ENCODE data around the gene SSTR1.

SSTR1 gene

DNA sequence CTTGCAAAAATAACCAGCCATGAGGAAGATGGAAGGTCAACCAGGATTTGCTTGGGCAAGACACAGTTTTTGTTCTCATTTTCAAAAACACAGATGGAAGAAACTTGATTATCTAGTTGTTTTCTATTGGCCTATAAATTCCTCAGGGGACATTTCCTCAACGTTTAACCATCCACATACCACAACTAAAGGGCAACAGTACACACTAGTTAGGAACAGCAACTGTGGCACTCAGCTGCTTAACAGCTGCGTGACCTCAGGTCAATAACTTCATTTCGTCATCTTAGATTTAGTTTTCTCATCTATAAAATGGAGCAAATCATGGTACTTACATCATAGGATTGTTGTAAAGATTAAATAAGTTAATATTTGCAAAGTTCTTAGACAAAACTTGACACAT is 18.7 kb downstream of the SSTR1 start:
- no peak overlapping the region for H3K4me3 ChIP-seq (ENCODE audit: low read depth, low read length)
- H3K79me2 ChIP-seq, result no peaks in the 10 kb centered on the region
- H2AFZ ChIP-seq, result no peak overlapping the region
- no peaks in the 10 kb centered on the region for H3K27me3 ChIP-seq (ENCODE audit: control insufficient read depth, insufficient read depth, low read length)
- no peak overlapping the region for H3K27ac ChIP-seq
- H3K9ac ChIP-seq, result no peak overlapping the region
- no peaks in the 10 kb centered on the region for H3K9me3 ChIP-seq (ENCODE audit: control insufficient read depth, low read length)
- no peaks in the 10 kb centered on the region for H3K36me3 ChIP-seq (ENCODE audit: control insufficient read depth, insufficient read depth, low read length)
- H3K4me1 ChIP-seq, result no peaks in the 10 kb centered on the region
- TF ChIP-seq, protein P1, sequence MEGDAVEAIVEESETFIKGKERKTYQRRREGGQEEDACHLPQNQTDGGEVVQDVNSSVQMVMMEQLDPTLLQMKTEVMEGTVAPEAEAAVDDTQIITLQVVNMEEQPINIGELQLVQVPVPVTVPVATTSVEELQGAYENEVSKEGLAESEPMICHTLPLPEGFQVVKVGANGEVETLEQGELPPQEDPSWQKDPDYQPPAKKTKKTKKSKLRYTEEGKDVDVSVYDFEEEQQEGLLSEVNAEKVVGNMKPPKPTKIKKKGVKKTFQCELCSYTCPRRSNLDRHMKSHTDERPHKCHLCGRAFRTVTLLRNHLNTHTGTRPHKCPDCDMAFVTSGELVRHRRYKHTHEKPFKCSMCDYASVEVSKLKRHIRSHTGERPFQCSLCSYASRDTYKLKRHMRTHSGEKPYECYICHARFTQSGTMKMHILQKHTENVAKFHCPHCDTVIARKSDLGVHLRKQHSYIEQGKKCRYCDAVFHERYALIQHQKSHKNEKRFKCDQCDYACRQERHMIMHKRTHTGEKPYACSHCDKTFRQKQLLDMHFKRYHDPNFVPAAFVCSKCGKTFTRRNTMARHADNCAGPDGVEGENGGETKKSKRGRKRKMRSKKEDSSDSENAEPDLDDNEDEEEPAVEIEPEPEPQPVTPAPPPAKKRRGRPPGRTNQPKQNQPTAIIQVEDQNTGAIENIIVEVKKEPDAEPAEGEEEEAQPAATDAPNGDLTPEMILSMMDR (IDR thresholded peaks at IDR 0.05), result no peak
- H3K4me2 ChIP-seq (ENCODE audit: low read length), result no peak overlapping the region

DNA sequence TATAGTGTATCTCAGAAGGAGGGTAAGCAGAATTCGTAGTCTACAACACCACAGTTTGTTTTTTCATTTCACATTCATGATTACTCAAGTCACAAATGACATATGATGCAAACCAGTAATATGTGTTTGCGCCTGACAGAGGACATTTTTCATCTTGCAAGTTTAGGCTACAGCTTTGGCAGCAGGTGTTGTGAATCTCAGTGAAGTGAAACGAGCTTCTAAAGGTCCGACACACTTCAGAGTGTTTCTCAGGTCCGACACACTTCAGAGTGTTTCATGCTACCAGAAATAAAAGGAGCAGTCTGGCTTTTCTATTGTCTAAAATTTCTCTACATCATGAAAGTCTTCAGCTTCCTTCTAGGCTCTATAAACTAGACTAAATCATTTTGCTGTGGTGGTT is 25.5 kb downstream of the SSTR1 start:
- Histone ChIP-seq H3K9me3 (ENCODE audit: control insufficient read depth, low read length) (no peaks in the 10 kb centered on the region), H3K4me2 (ENCODE audit: low read length) (no peak overlapping the region), H3K36me3 (ENCODE audit: control insufficient read depth, insufficient read depth, low read length) (no peaks in the 10 kb centered on the region), H2AFZ (no peak overlapping the region), H3K79me2 (no peaks in the 10 kb centered on the region), H3K9ac (no peak overlapping the region), H3K4me1 (no peaks in the 10 kb centered on the region), H3K27me3 (ENCODE audit: control insufficient read depth, insufficient read depth, low read length) (no peaks in the 10 kb centered on the region), H3K27ac (no peak overlapping the region), H3K4me3 (ENCODE audit: low read depth, low read length) (no peak overlapping the region)
- TF ChIP-seq, protein P1 (IDR thresholded peaks at IDR 0.05), result no peak

DNA sequence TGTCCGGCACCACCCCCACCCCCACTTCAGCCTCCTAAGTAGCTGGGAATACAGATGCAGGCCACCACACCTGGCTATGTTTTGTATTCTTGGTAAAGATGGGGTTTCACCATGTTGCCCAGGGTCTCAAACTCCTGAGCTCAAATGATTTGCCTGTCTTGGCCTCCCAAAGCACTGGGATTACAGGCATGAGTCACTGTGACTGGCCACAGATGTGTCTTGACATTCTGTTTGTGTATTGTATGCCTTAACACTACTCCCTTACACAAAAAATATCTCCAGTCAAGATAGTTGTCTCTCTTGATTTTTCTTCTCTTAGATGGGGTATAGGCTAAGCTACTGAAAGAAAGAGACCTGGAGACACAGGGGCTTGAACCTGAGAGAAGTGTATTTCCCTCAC is 30.6 kb downstream of the SSTR1 start:
- H3K36me3 ChIP-seq (ENCODE audit: control insufficient read depth, insufficient read depth, low read length), result no peaks in the 10 kb centered on the region
- H2AFZ ChIP-seq, result no peak overlapping the region

DNA sequence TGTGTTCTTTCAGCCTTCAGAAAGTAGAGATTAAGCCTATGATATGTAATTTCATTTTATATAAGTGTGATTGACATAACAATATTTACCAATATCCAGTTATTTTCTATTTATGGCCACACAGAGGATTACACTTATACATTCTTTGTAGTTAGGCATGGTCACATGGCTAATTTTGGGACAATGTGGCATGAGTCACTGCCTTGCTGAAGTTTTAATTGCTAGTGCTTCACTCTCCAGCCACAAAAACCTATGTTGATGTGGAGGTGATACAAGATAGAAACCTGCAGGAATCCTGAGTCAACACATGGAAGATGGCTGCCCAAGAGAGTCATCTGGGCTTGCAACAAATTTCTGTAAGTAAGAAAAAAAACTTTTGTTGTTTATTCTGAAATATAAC is 31.2 kb downstream of the SSTR1 start:
- Histone ChIP-seq H3K4me2 (ENCODE audit: low read length) (no peak overlapping the region), H3K9ac (no peak overlapping the region), H3K27ac (no peak overlapping the region), H2AFZ (no peak overlapping the region), H3K4me3 (ENCODE audit: low read depth, low read length) (no peak overlapping the region), H3K79me2 (no peaks in the 10 kb centered on the region), H3K36me3 (ENCODE audit: control insufficient read depth, insufficient read depth, low read length) (no peaks in the 10 kb centered on the region), H3K4me1 (no peaks in the 10 kb centered on the region), H3K9me3 (ENCODE audit: control insufficient read depth, low read length) (no peaks in the 10 kb centered on the region), H3K27me3 (ENCODE audit: control insufficient read depth, insufficient read depth, low read length) (no peaks in the 10 kb centered on the region)
- TF ChIP-seq, protein P1 (IDR thresholded peaks at IDR 0.05), result no peak

More for the DNA sequence above, 30.6 kb downstream of the SSTR1 start:
- Histone ChIP-seq H3K4me3 (ENCODE audit: low read depth, low read length) (no peak overlapping the region), H3K27me3 (ENCODE audit: control insufficient read depth, insufficient read depth, low read length) (no peaks in the 10 kb centered on the region), H3K4me1 (no peaks in the 10 kb centered on the region), H3K27ac (no peak overlapping the region), H3K4me2 (ENCODE audit: low read length) (no peak overlapping the region), H3K9me3 (ENCODE audit: control insufficient read depth, low read length) (no peaks in the 10 kb centered on the region), H3K9ac (no peak overlapping the region), H3K79me2 (no peaks in the 10 kb centered on the region)
- TF ChIP-seq, protein P1 (IDR thresholded peaks at IDR 0.05), result no peak

- TF ChIP-seq, protein P1 (IDR thresholded peaks at IDR 0.05), result no peak
- Histone ChIP-seq H3K36me3 (ENCODE audit: control insufficient read depth, insufficient read depth, low read length) (no peaks in the 10 kb centered on the region), H3K4me3 (ENCODE audit: low read depth, low read length) (no peak overlapping the region), H3K4me2 (ENCODE audit: low read length) (no peak overlapping the region), H3K27ac (no peak overlapping the region), H3K9me3 (ENCODE audit: control insufficient read depth, low read length) (no peaks in the 10 kb centered on the region), H3K9ac (no peak overlapping the region), H2AFZ (no peak overlapping the region), H3K27me3 (ENCODE audit: control insufficient read depth, insufficient read depth, low read length) (no peaks in the 10 kb centered on the region), H3K4me1 (no peaks in the 10 kb centered on the region), H3K79me2 (no peaks in the 10 kb centered on the region)
These were observed 36.1 kb downstream of the SSTR1 start for GRCh38 chr14:38243696-38244240.
